Panc1 (cell line): ENCODE measurements around the gene BNIP2. TPM values are rescaled to one million over a fixed set of nuclear protein-coding genes. Genes with fewer than 3 reads are reported as not detected.

Source experiments
- ATAC-seq: fragments of 200-7000 bp; cut with Tn5 transposase; 2 replicates; pipeline ENCODE4 v1.9.1; 2020; ENCODE audit warnings: mild to moderate bottlenecking, moderate library complexity
- BruUV-seq: library from RNA; stranded (reverse); fragments of 400-500 nt; replicated peaks from 2 replicates; lab custom pipeline; 2021; lab: Mats Ljungman, UMichigan
- CTCF ChIA-PET: fragments of 300-600 bp; sonication (Branson Sonifier 250); formaldehyde crosslinking; loops from one replicate; lab custom pipeline; 2022; ENCODE audit warnings: antibody characterized with exemption; lab: Charles Lee
- POLR2A ChIA-PET: fragments of 300-600 bp; sonication (Branson Sonifier 250); formaldehyde crosslinking; loops from one replicate; lab custom pipeline; 2022; ENCODE audit warnings: antibody characterized with exemption; lab: Charles Lee
- DNase-seq: peaks from one replicate; pipeline ENCODE4 v3.0.0-alpha.2; 2010; ENCODE audit warnings: low read depth, low spot score
- H3K27ac ChIP-seq: 2 replicates; pipeline ENCODE4 v1.5.1; 2011; ENCODE audit warnings: mild to moderate bottlenecking, low read length, inconsistent platforms
- H3K27me3 ChIP-seq: fragments of 200-500 bp; sonication (Bioruptor generic); 2 replicates; pipeline ENCODE4 v1.6.0; 2014; ENCODE audit warnings: low read length, inconsistent platforms; ENCODE audit not compliant: control insufficient read depth, insufficient read depth
- H3K36me3 ChIP-seq: fragments of 200-500 bp; sonication (Bioruptor generic); 2 replicates; pipeline ENCODE4 v1.5.1; 2014; ENCODE audit warnings: inconsistent platforms, mild to moderate bottlenecking, low read length, moderate library complexity; ENCODE audit not compliant: control insufficient read depth, insufficient read depth
- H3K4me1 ChIP-seq: 2 replicates; pipeline ENCODE4 v1.5.1; 2011; ENCODE audit warnings: inconsistent platforms, mild to moderate bottlenecking, low read length, moderate library complexity; ENCODE audit not compliant: control insufficient read depth, insufficient read depth
- H3K4me3 ChIP-seq, 2 experiments: 2 replicates each; pipeline ENCODE4 v1.5.1; 2011 to 2012; ENCODE audit warnings: low read depth in 2 of 2, low read length in 2 of 2, mild to moderate bottlenecking in 2 of 2, inconsistent platforms in 1 of 2, moderate library complexity in 1 of 2
- H3K9me3 ChIP-seq: fragments of 200-500 bp; sonication (Bioruptor generic); 2 replicates; pipeline ENCODE4 v1.5.1; 2014; ENCODE audit warnings: low read depth, mild to moderate bottlenecking, inconsistent platforms, low read length, moderate library complexity; ENCODE audit not compliant: control insufficient read depth, insufficient read depth
- POLR2AphosphoS5 ChIP-seq: IDR thresholded peaks from 2 replicates; pipeline ENCODE4 v1.6.1; 2012; ENCODE audit warnings: mild to moderate bottlenecking, low read depth, low read length, moderate library complexity
- SIN3A ChIP-seq: IDR thresholded peaks from 2 replicates; pipeline ENCODE4 v1.6.1; 2012; ENCODE audit warnings: low read depth, mild to moderate bottlenecking, low read length, moderate library complexity, borderline replicate concordance; ENCODE audit not compliant: insufficient read depth
- TCF7L2 ChIP-seq: IDR thresholded peaks from 2 replicates; pipeline ENCODE4 v1.6.1; 2011; ENCODE audit warnings: mild to moderate bottlenecking, low read depth, low read length, inconsistent platforms
- in situ Hi-C: cut with HindIII; loops from 2 replicates; pipeline ENCODE4 v1.10.0; 2016; ENCODE audit warnings: low sequenced_read_pairs, low pct_unique_long_range_greater_than_20kb
- intact Hi-C: fragments of 100-400 bp; cut with micrococcal nuclease; formaldehyde crosslinking; loops from one replicate; pipeline ENCODE4 v1.10.0; 2022; ENCODE audit not compliant: unreplicated experiment
- total RNA-seq: library from RNA; stranded (reverse); gene quantifications from one replicate; pipeline ENCODE4 v1.2.1, GENCODE V29; 2021; ENCODE audit not compliant: unreplicated experiment
- TF ChIP-seq, protein P1 (sequence below), 2 experiments: IDR thresholded peaks; 2 replicates each; pipeline ENCODE4 v1.6.1; 2011 to 2012; ENCODE audit warnings: low read depth in 2 of 2, control low read depth in 1 of 2, low read length in 1 of 2, mild to moderate bottlenecking in 1 of 2, moderate library complexity in 1 of 2; ENCODE audit not compliant: insufficient read depth in 1 of 2
- TF ChIP-seq, protein P2 (sequence below): fragments of 450-650 bp; IDR thresholded peaks from 2 replicates; pipeline ENCODE4 v1.5.1; 2017; ENCODE audit warnings: mild to moderate bottlenecking

Gene BNIP2
- total RNA-seq, 1 experiment from 2014 or later: 70.7 TPM

DNA sequence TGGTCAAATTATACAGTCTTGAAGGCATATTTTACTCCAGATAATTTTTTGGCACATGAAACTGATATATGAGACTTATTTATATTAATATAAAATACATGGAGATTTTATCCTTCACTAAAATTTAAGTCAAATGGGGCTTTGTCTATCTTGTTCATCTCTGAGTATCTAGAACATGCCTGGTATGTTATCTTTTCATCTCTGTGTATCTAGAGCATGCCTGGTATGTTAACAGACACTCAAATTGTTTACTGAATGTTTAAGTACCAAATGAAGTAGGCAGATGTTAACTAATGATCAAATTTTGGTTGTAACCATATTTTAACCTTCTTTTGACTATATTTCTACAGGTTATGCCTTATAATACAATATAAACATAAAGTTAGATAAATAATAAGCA lies 39.5 kb downstream of the BNIP2 start:
- TF ChIP-seq, protein P1, sequence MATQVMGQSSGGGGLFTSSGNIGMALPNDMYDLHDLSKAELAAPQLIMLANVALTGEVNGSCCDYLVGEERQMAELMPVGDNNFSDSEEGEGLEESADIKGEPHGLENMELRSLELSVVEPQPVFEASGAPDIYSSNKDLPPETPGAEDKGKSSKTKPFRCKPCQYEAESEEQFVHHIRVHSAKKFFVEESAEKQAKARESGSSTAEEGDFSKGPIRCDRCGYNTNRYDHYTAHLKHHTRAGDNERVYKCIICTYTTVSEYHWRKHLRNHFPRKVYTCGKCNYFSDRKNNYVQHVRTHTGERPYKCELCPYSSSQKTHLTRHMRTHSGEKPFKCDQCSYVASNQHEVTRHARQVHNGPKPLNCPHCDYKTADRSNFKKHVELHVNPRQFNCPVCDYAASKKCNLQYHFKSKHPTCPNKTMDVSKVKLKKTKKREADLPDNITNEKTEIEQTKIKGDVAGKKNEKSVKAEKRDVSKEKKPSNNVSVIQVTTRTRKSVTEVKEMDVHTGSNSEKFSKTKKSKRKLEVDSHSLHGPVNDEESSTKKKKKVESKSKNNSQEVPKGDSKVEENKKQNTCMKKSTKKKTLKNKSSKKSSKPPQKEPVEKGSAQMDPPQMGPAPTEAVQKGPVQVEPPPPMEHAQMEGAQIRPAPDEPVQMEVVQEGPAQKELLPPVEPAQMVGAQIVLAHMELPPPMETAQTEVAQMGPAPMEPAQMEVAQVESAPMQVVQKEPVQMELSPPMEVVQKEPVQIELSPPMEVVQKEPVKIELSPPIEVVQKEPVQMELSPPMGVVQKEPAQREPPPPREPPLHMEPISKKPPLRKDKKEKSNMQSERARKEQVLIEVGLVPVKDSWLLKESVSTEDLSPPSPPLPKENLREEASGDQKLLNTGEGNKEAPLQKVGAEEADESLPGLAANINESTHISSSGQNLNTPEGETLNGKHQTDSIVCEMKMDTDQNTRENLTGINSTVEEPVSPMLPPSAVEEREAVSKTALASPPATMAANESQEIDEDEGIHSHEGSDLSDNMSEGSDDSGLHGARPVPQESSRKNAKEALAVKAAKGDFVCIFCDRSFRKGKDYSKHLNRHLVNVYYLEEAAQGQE (IDR thresholded peaks at IDR 0.05; ENCODE audit: insufficient read depth in 1 of 2, low read depth in 2 of 2, low read length in 1 of 2): no peak
- TF ChIP-seq TCF7L2 (no peak), SIN3A (no peak), POLR2AphosphoS5 (no peak)
- TF ChIP-seq, protein P2, sequence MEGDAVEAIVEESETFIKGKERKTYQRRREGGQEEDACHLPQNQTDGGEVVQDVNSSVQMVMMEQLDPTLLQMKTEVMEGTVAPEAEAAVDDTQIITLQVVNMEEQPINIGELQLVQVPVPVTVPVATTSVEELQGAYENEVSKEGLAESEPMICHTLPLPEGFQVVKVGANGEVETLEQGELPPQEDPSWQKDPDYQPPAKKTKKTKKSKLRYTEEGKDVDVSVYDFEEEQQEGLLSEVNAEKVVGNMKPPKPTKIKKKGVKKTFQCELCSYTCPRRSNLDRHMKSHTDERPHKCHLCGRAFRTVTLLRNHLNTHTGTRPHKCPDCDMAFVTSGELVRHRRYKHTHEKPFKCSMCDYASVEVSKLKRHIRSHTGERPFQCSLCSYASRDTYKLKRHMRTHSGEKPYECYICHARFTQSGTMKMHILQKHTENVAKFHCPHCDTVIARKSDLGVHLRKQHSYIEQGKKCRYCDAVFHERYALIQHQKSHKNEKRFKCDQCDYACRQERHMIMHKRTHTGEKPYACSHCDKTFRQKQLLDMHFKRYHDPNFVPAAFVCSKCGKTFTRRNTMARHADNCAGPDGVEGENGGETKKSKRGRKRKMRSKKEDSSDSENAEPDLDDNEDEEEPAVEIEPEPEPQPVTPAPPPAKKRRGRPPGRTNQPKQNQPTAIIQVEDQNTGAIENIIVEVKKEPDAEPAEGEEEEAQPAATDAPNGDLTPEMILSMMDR: no peak
- BruUV-seq: no TSS peak
- ChIA-PET CTCF (no interaction called here), POLR2A (no interaction called here)
- Histone ChIP-seq H3K27ac (no peak overlapping the region), H3K4me1 (peaks cover 14% of the 10 kb centered on the region), H3K27me3 (no peaks in the 10 kb centered on the region), H3K36me3 (peaks cover 32% of the 10 kb centered on the region), H3K4me3 (no peak overlapping the region), H3K9me3 (peaks cover 7% of the 10 kb centered on the region; the same call in 1 of the 2 replicates)
- intact Hi-C loops (no loop called here), in situ Hi-C loops (no loop called here)
- no peak for ATAC-seq
- DNase-seq: no peak

DNA sequence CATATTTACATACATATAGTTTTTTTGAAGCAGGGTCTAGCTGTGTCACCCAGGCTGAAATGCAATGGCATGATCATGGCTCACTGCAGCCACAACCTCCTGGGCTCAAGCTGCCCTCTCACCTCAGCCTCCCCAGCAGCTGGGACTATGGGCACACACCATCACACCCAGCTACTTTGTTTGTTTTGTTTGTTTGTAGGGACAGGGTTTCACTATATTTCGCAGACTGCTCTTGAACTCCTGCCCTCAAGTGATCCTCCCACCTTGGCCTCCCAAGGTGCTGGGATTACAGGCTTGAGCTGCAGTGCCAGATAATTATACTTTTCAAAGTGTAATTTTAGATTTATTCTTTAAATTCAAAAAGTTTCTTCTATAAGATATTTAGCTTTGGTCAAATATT lies 42.0 kb downstream of the BNIP2 start:
- no peak for DNase-seq
- Histone ChIP-seq H3K4me3 (no peak overlapping the region), H3K4me1 (peaks cover 14% of the 10 kb centered on the region), H3K9me3 (peaks cover under 1% of the 10 kb centered on the region; the same call in 1 of the 2 replicates), H3K27me3 (no peaks in the 10 kb centered on the region), H3K27ac (no peak overlapping the region), H3K36me3 (peaks cover 32% of the 10 kb centered on the region)
- no peak; the same call in 1 of the 2 replicates for ATAC-seq
- in situ Hi-C loops: no loop called here
- no peak for TF ChIP-seq SIN3A
- TF ChIP-seq, protein P2: no peak
- TF ChIP-seq, protein P1 (IDR thresholded peaks at IDR 0.05; ENCODE audit: insufficient read depth in 1 of 2, low read depth in 2 of 2, low read length in 1 of 2): no peak
- TF ChIP-seq POLR2AphosphoS5: no peak
- no peak for TF ChIP-seq TCF7L2
- intact Hi-C loops: no loop called here
- BruUV-seq: no TSS peak
- ChIA-PET POLR2A (interaction anchor here (0.6 kb wide), 1 partner anchor 280 kb away, joined by 14 read pairs; no protein-coding TSS in a partner anchor), CTCF (interaction anchor here (0.5 to 1.3 kb wide), 2 partner anchors 62 to 114 kb away, joined by 3 to 6 read pairs; no protein-coding TSS in a partner anchor)
